Measurements from ENCODE around the gene ENDOD1.

GRCh38 chr11:95142431-95142830 lies 52.8 kb downstream of the ENDOD1 start:
- TF ChIP-seq, protein P1, sequence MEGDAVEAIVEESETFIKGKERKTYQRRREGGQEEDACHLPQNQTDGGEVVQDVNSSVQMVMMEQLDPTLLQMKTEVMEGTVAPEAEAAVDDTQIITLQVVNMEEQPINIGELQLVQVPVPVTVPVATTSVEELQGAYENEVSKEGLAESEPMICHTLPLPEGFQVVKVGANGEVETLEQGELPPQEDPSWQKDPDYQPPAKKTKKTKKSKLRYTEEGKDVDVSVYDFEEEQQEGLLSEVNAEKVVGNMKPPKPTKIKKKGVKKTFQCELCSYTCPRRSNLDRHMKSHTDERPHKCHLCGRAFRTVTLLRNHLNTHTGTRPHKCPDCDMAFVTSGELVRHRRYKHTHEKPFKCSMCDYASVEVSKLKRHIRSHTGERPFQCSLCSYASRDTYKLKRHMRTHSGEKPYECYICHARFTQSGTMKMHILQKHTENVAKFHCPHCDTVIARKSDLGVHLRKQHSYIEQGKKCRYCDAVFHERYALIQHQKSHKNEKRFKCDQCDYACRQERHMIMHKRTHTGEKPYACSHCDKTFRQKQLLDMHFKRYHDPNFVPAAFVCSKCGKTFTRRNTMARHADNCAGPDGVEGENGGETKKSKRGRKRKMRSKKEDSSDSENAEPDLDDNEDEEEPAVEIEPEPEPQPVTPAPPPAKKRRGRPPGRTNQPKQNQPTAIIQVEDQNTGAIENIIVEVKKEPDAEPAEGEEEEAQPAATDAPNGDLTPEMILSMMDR (IDR thresholded peaks at IDR 0.05): no peak
- TF ChIP-seq POLR2A (IDR thresholded peaks at IDR 0.05): no peak

Data from right lobe of liver (tissue), 4 donors.